Neural cell (in vitro differentiated cells): ENCODE measurements around the gene IFNA13. TPM values are rescaled to one million over a fixed set of nuclear protein-coding genes. Genes with fewer than 3 reads are reported as not detected.

ENCODE experiments used
- H2AFZ ChIP-seq: fragments of 200-600, 300-800 bp; sonication (generic), shearing (Covaris generic); 2 replicates; pipeline ENCODE4 v1.6.0; 2014; ENCODE audit warnings: low read depth, mild to moderate bottlenecking, antibody characterized with exemption, low read length, moderate library complexity
- H3F3A ChIP-seq: fragments of 200-600 bp; shearing (Covaris generic); 2 replicates; pipeline ENCODE4 v1.6.1; 2016; ENCODE audit warnings: mild to moderate bottlenecking, moderate library complexity, mixed read lengths, antibody characterized with exemption, low read length; ENCODE audit not compliant: insufficient read depth, poor library complexity, severe bottlenecking
- H3K27ac ChIP-seq: fragments of 200-600, 300-800 bp; sonication (generic), shearing (Covaris generic); 2 replicates; pipeline ENCODE4 v1.5.1; 2014; ENCODE audit warnings: mild to moderate bottlenecking, low read length, moderate library complexity
- H3K27me3 ChIP-seq: fragments of 300-800, 200-600 bp; sonication (generic), shearing (Covaris generic); 2 replicates; pipeline ENCODE4 v1.6.0; 2014; ENCODE audit warnings: mild to moderate bottlenecking, low read depth, low read length, moderate library complexity; ENCODE audit not compliant: insufficient read depth
- H3K36me3 ChIP-seq: fragments of 300-800, 200-600 bp; sonication (generic), shearing (Covaris generic); 2 replicates; pipeline ENCODE4 v1.5.1; 2014; ENCODE audit warnings: mild to moderate bottlenecking, antibody characterized with exemption, low read length, moderate library complexity; ENCODE audit not compliant: insufficient read depth
- H3K4me2 ChIP-seq: fragments of 300-800, 200-600 bp; sonication (generic), shearing (Covaris generic); 2 replicates; pipeline ENCODE4 v1.6.0; 2014; ENCODE audit warnings: mild to moderate bottlenecking, low read length
- H3K4me3 ChIP-seq: fragments of 300-800, 200-600 bp; sonication (generic), shearing (Covaris generic); 2 replicates; pipeline ENCODE4 v1.5.1; 2014; ENCODE audit warnings: mild to moderate bottlenecking, low read length, moderate library complexity
- H3K79me2 ChIP-seq: fragments of 200-600 bp; shearing (Covaris generic); replicated peaks from 2 replicates; pipeline ENCODE4 v1.6.0; 2014; ENCODE audit warnings: mild to moderate bottlenecking, low read length, moderate library complexity; ENCODE audit not compliant: insufficient read depth
- H3K9ac ChIP-seq: fragments of 300-800, 200-600 bp; sonication (generic), shearing (Covaris generic); 2 replicates; pipeline ENCODE4 v1.6.1; 2016; ENCODE audit warnings: mild to moderate bottlenecking, low read length, mixed read lengths
- H3K9me2 ChIP-seq: fragments of 200-600 bp; shearing (Covaris generic); 2 replicates; pipeline ENCODE4 v1.6.1; 2016; ENCODE audit warnings: mild to moderate bottlenecking, low read length, mixed read lengths; ENCODE audit not compliant: insufficient read depth
- H3K9me3 ChIP-seq: fragments of 200-600, 300-800 bp; sonication (generic), shearing (Covaris generic); 2 replicates; pipeline ENCODE4 v1.6.1; 2016; ENCODE audit warnings: mild to moderate bottlenecking, mixed run types, low read length, moderate library complexity, mixed read lengths
- H4K20me1 ChIP-seq: fragments of 200-600 bp; shearing (Covaris generic); 2 replicates; pipeline ENCODE4 v1.6.1; 2016; ENCODE audit warnings: mild to moderate bottlenecking, mixed run types; ENCODE audit not compliant: insufficient read depth
- CTCF ChIP-seq: fragments of 450-650 bp; IDR thresholded peaks from 2 replicates; pipeline ENCODE4 v1.5.1; 2014; ENCODE audit warnings: antibody characterized with exemption, mild to moderate bottlenecking, moderate library complexity; ENCODE audit not compliant: poor library complexity, severe bottlenecking
- EP300 ChIP-seq: fragments of 450-650 bp; conservative IDR thresholded peaks from 2 replicates; pipeline ENCODE4 v1.6.1; 2014; ENCODE audit warnings: antibody characterized with exemption, mild to moderate bottlenecking, moderate library complexity; ENCODE audit not compliant: poor library complexity, severe bottlenecking
- EZH2 ChIP-seq: fragments of 200-600, 300-800 bp; shearing (Covaris generic), sonication (generic); IDR thresholded peaks from 2 replicates; pipeline ENCODE4 v1.6.1; 2014; ENCODE audit warnings: antibody characterized with exemption, low read length, borderline replicate concordance, mild to moderate bottlenecking; ENCODE audit not compliant: insufficient read depth, poor library complexity, severe bottlenecking
- MXI1 ChIP-seq: fragments of 450-650 bp; conservative IDR thresholded peaks from 2 replicates; pipeline ENCODE4 v1.6.1; 2014; ENCODE audit warnings: antibody characterized with exemption, mild to moderate bottlenecking; ENCODE audit not compliant: poor library complexity, severe bottlenecking
- POLR2AphosphoS5 ChIP-seq: IDR thresholded peaks from 2 replicates; pipeline ENCODE4 v1.6.1; 2012
- RAD21 ChIP-seq: fragments of 450-650 bp; conservative IDR thresholded peaks from 2 replicates; pipeline ENCODE4 v1.6.1; 2014; ENCODE audit warnings: antibody characterized with exemption, mild to moderate bottlenecking, moderate library complexity
- REST ChIP-seq: IDR thresholded peaks from 2 replicates; pipeline ENCODE4 v1.6.1; 2012; ENCODE audit warnings: borderline replicate concordance
- SMC3 ChIP-seq: fragments of 450-650 bp; conservative IDR thresholded peaks from 2 replicates; pipeline ENCODE4 v1.6.1; 2014; ENCODE audit warnings: antibody characterized with exemption, mild to moderate bottlenecking, moderate library complexity; ENCODE audit not compliant: poor library complexity
- TAF1 ChIP-seq: IDR thresholded peaks from 2 replicates; pipeline ENCODE4 v1.6.1; 2012; ENCODE audit warnings: low read depth
- polyA plus RNA-seq: library from polyadenylated mRNA; depleted of rRNA; stranded (reverse); fragments of >200 nt; gene quantifications from 2 replicates; pipeline ENCODE4 v1.2.3, GENCODE V29; 2014

The IFNA13 gene
- polyA plus RNA-seq, 1 donor from 2014 or later = not detected

- no peak overlapping the region for H3K9ac ChIP-seq
- no peak overlapping the region for H2AFZ ChIP-seq
- H3K9me3 ChIP-seq = no peaks in the 10 kb centered on the region
- no peaks in the 10 kb centered on the region for H3K9me2 ChIP-seq
- no peak overlapping the region for H3K27ac ChIP-seq
- H3K4me2 ChIP-seq = no peak overlapping the region
- no peaks in the 10 kb centered on the region for H3K27me3 ChIP-seq
- H3K36me3 ChIP-seq = peaks cover 6% of the 10 kb centered on the region
- no peaks in the 10 kb centered on the region for H3F3A ChIP-seq
- peaks cover 36% of the 10 kb centered on the region for H3K79me2 ChIP-seq
- no peak for TF ChIP-seq SMC3
- TF ChIP-seq EP300 = no peak
- no peak for TF ChIP-seq RAD21
- TF ChIP-seq TAF1 = no peak
- no peak for TF ChIP-seq MXI1
- TF ChIP-seq REST = no peak
- TF ChIP-seq POLR2AphosphoS5 = no peak
- no peak for TF ChIP-seq CTCF
- no peak overlapping the region for H3K4me3 ChIP-seq
- no peaks in the 10 kb centered on the region for H4K20me1 ChIP-seq
Observed at GRCh38 chr9:21336457-21336856, 31.4 kb downstream of the IFNA13 start.

GRCh38 chr9:21334701-21335632 is 32.9 kb downstream of the IFNA13 start, which contains the start of gene KLHL9:
Gene KLHL9, minus strand, starts transcription at chr9:21335404. Its CDS starts 545 bp downstream, at chr9:21334859.
- peak; percentile 96 for TF ChIP-seq POLR2AphosphoS5
- TF ChIP-seq CTCF = no peak
- no peak for TF ChIP-seq RAD21
- TF ChIP-seq EZH2 = no peak
- peak; percentile 52 for TF ChIP-seq MXI1
- peak; percentile 65 for TF ChIP-seq REST

More at GRCh38 chr9:21334701-21335632, 32.9 kb downstream of the IFNA13 start, which contains the start of gene KLHL9:
- peak within 1 kb of the TSS; percentile 93 for H2AFZ ChIP-seq
- H4K20me1 ChIP-seq = no peaks in the 10 kb centered on the region
- H3K79me2 ChIP-seq = peaks cover 51% of the 10 kb centered on the region
- H3K36me3 ChIP-seq = peaks cover 6% of the 10 kb centered on the region
- H3K27ac ChIP-seq = peak within 1 kb of the TSS; percentile 94
- H3K27me3 ChIP-seq = no peaks in the 10 kb centered on the region
- H3K4me3 ChIP-seq = peak within 1 kb of the TSS; percentile 86
- peak within 1 kb of the TSS; percentile 96 for H3K9ac ChIP-seq
- H3K9me2 ChIP-seq = no peaks in the 10 kb centered on the region
- H3K4me2 ChIP-seq = peak within 1 kb of the TSS; percentile 89
- no peaks in the 10 kb centered on the region for H3K9me3 ChIP-seq
- H3F3A ChIP-seq = no peaks in the 10 kb centered on the region
